Stimulated activated naive B cell treated with anti-CD40 and anti-IgM and Interleukin-4, amounts not matched to agents 10 μg/mL and 1 μg/mL and 100 μg/mL, for 72 hours (primary cell): ENCODE results near the gene FLT4.

Source experiments
- ATAC-seq, 2 donors: fragments of 150-1000 bp; cut with Tn5 transposase; replicated peaks; 2 replicates each; pipeline ENCODE4 v1.10.0; 2021; ENCODE audit warnings: moderate library complexity in 1 of 2
- DNase-seq: peaks from one replicate; pipeline ENCODE4 v3.0.0; 2021
- H3K27ac Mint-ChIP-seq: one replicate; pipeline ENCODE4 v1.8.0; 2022; ENCODE audit warnings: mild to moderate bottlenecking, mixed read lengths
- H3K27me3 Mint-ChIP-seq, 2 donors: one replicate each; pipeline ENCODE4 v1.8.0; 2022; ENCODE audit warnings: mixed read lengths in 2 of 2
- H3K36me3 Mint-ChIP-seq, 2 donors: one replicate each; pipeline ENCODE4 v1.8.0; 2022; ENCODE audit warnings: mixed read lengths in 2 of 2, mild to moderate bottlenecking in 1 of 2
- H3K4me1 Mint-ChIP-seq, 2 donors: one replicate each; pipeline ENCODE4 v1.8.0; 2022; ENCODE audit warnings: mixed read lengths in 2 of 2, mild to moderate bottlenecking in 1 of 2
- H3K4me3 Mint-ChIP-seq, 2 donors: one replicate each; pipeline ENCODE4 v1.8.0; 2022; ENCODE audit warnings: mild to moderate bottlenecking in 2 of 2, mixed read lengths in 2 of 2, moderate library complexity in 1 of 2
- H3K9me3 Mint-ChIP-seq, 2 donors: one replicate each; pipeline ENCODE4 v1.8.0; 2022; ENCODE audit warnings: mixed read lengths in 2 of 2, mild to moderate bottlenecking in 1 of 2

The FLT4 gene

DNA sequence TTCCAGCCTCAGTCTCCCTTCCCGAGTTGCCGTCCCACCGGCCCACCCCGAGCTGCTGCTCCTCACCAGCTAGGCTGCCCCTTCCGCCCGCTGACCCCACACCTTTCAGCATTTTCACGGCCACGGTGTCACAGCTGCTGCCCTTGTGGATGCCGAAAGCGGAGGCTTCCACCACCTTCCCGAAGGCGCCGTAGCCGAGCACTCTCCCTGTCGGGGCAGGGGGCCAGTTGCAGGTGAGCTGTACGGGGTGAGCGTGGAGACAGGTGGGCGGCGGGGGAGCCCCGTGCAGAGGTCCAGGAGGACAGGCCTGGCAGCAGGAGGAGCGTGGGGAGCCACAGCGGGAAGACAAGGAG, 29.9 kb downstream of the FLT4 start:
- Mint-ChIP-seq H3K27me3 (peaks cover 7 to 29% of the 10 kb centered on the region in 2 donors), H3K4me1 (peaks cover 0 to 4% of the 10 kb centered on the region in 2 donors), H3K27ac (no peak overlapping the region), H3K9me3 (no peaks in the 10 kb centered on the region), H3K4me3 (peak overlapping the region in 1 of 2 donors; percentile 64), H3K36me3 (no peaks in the 10 kb centered on the region)
- ATAC-seq (no peak), DNase-seq (no peak)

DNA sequence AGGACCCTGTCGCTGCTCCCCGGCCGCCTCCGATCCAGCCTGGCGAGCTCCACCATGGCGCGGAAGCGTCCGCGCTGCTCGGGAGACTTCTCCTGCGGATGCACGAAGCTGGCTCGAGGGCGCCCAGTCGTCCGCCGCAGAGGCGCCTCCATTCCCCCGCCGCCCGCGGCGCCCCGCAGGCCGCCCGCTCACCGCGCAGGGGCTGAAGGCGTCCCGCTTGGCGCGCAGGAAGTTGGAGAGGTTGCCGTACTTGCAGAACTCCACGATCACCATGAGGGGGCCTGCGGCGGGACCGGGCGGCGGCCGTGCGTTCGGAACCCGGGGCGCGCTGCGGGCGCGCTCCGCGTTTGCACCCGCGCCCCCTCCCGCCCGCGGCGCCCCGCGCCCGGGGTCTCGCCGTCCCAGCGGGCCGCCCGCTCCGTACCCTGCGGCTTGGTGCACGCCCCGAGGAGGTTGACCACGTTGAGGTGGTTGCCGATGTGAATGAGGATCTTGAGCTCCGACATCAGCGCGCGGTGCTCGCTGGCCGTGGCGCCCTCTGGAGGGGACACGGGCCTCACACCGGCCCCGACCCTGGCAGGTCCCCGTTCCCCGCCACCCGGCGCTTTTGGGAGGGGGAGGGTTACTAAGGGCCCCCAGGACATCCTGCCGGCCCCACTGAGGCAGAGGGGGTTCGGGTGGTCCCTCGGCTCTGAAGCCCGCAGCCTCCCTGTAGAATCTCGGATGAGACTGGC, 30.4 kb downstream of the FLT4 start:
- Mint-ChIP-seq H3K27me3 (peaks cover 7 to 29% of the 10 kb centered on the region in 2 donors), H3K9me3 (no peaks in the 10 kb centered on the region), H3K36me3 (no peaks in the 10 kb centered on the region), H3K27ac (no peak overlapping the region), H3K4me3 (peak overlapping the region in 1 of 2 donors; percentile 56), H3K4me1 (peaks cover 0 to 4% of the 10 kb centered on the region in 2 donors)
- DNase-seq (no peak), ATAC-seq (peak; percentile 36 to 56)

DNA sequence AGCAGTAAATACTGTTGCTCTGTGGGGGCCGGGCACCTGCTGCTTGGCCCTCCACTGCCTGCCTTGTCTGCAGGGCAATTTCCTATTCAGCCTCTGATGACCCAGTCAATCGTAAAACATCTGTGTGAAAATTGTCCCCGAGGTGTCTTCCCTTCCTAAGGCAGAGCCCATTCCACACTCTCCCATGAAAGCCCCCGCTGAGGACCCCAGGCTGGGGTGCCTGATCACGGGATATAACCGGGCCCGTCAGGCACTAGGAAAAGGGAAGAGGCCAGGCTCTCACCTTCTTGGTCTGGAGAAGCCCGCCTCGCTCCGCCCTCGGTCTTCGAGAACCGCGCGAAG, 30.9 kb downstream of the FLT4 start:
- Mint-ChIP-seq H3K9me3 (no peaks in the 10 kb centered on the region), H3K36me3 (no peaks in the 10 kb centered on the region), H3K4me3 (no peak overlapping the region), H3K4me1 (peaks cover 0 to 2% of the 10 kb centered on the region in 2 donors), H3K27ac (peak overlapping the region; percentile 22), H3K27me3 (peaks cover 7 to 29% of the 10 kb centered on the region in 2 donors)
- no peak for ATAC-seq
- no peak for DNase-seq

DNA sequence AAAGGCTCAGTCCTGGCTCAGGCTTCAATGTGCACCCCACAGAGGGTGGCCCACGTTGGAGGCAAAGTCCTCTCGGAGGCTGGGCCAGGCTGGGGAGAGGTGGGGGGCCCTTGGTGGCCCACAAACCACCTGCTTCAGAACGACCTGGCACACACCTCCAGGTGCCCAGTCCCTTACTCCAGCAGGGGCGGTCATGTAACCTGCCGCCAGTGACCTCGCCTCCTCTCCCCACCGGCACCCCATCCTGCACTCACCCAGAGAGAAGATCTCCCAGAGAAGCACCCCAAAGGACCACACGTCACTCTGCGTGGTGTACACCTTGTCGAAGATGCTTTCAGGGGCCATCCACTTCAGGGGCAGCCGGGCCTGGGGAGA, 35.6 kb downstream of the FLT4 start:
- no peaks in the 10 kb centered on the region for H3K36me3 Mint-ChIP-seq
- no peak overlapping the region for H3K4me3 Mint-ChIP-seq
- ATAC-seq (no peak), DNase-seq (no peak)
- H3K4me1 Mint-ChIP-seq: no peaks in the 10 kb centered on the region
- no peaks in the 10 kb centered on the region for H3K9me3 Mint-ChIP-seq
- peaks cover 6 to 21% of the 10 kb centered on the region in 2 donors for H3K27me3 Mint-ChIP-seq
- peak overlapping the region; percentile 28 for H3K27ac Mint-ChIP-seq

GRCh38 chr5:180613188-180613813, 36.1 kb downstream of the FLT4 start:
- no peaks in the 10 kb centered on the region for H3K4me1 Mint-ChIP-seq
- peaks cover 4 to 17% of the 10 kb centered on the region in 2 donors for H3K27me3 Mint-ChIP-seq
- ATAC-seq (no peak), DNase-seq (no peak)
- H3K9me3 Mint-ChIP-seq: no peaks in the 10 kb centered on the region
- peak overlapping the region; percentile 28 for H3K27ac Mint-ChIP-seq
- H3K4me3 Mint-ChIP-seq: no peak overlapping the region
- H3K36me3 Mint-ChIP-seq: no peaks in the 10 kb centered on the region

DNA sequence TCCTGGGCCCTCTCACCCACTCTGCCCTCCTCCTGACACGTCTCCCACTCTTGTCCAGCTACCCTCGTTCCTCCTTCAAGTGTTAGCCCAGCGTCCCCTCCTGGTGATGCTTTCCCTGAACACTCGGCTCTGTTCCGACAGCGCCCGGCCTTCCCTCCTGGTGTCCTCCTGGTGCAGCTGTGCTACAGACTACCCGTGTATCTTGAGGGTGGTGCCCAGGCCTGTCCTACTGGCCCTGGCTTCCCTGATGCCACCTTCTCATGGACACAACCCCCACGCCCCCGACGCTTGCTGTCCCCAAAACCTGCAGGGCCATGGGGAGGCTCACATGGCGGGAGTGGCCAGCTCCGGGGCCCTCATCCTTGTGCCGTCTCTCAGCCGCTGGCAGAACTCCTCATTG, 36.7 kb downstream of the FLT4 start:
- ATAC-seq (no peak), DNase-seq (no peak)
- Mint-ChIP-seq H3K4me1 (no peaks in the 10 kb centered on the region), H3K4me3 (no peak overlapping the region), H3K9me3 (no peaks in the 10 kb centered on the region), H3K27me3 (peaks cover 3 to 14% of the 10 kb centered on the region in 2 donors), H3K36me3 (no peaks in the 10 kb centered on the region), H3K27ac (no peak overlapping the region)

- Mint-ChIP-seq H3K4me1 (no peaks in the 10 kb centered on the region), H3K4me3 (no peak overlapping the region), H3K36me3 (no peaks in the 10 kb centered on the region), H3K27ac (no peak overlapping the region), H3K27me3 (peaks cover 3 to 9% of the 10 kb centered on the region in 2 donors), H3K9me3 (no peaks in the 10 kb centered on the region)
- no peak for DNase-seq
- no peak for ATAC-seq
These were observed 38.1 kb downstream of the FLT4 start for GRCh38 chr5:180611140-180611850.

DNA sequence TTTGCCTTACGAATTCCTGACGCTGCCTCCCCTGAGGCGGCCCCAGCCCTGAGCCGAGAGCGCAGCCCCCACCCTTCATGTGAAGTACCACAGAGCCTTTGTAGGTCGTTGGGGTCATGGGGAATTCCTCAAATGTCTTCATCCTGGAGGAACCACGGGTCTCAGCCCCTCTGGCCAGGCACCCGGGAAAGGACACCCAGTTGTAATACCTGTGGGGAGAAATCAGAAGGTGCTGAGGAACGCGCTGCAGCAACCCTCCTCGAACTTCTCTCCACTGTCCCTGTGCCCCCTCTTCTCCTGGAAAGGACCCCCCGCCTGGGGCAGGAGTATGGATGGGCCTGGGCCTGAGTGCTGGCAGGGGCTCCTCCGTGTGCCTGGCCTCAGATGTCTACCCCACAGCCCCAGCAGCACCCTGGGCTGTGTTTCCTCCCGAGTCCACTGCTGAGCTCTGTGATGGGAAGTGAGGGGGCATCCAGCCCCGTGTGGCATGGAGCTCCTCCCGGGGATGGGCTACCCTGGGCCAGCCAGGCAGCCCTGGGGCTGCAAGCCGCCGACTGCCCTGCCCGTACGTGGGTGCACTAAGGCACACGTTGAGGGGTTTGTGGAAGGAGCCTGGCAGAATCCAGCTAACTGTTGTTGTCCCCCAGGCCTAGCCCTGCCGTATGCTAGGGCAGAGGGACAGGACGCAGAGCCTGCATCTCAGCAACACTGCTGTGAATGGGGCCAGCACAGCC, 39.4 kb downstream of the FLT4 start:
- Mint-ChIP-seq H3K36me3 (no peaks in the 10 kb centered on the region), H3K27ac (no peak overlapping the region), H3K4me3 (no peak overlapping the region)

GRCh38 chr5:180609386-180609785, 40.0 kb downstream of the FLT4 start:
- DNase-seq (no peak), ATAC-seq (no peak)
- H3K27me3 Mint-ChIP-seq: peaks cover 3 to 7% of the 10 kb centered on the region in 2 donors
- H3K4me1 Mint-ChIP-seq: no peaks in the 10 kb centered on the region
- H3K27ac Mint-ChIP-seq: no peak overlapping the region
- H3K9me3 Mint-ChIP-seq: no peaks in the 10 kb centered on the region
- H3K36me3 Mint-ChIP-seq: no peaks in the 10 kb centered on the region
- H3K4me3 Mint-ChIP-seq: no peak overlapping the region

More for the DNA sequence above, 39.4 kb downstream of the FLT4 start:
- Mint-ChIP-seq H3K27me3 (peaks cover 3 to 7% of the 10 kb centered on the region in 2 donors), H3K9me3 (no peaks in the 10 kb centered on the region), H3K4me1 (no peaks in the 10 kb centered on the region)
- ATAC-seq (no peak), DNase-seq (no peak)

DNA sequence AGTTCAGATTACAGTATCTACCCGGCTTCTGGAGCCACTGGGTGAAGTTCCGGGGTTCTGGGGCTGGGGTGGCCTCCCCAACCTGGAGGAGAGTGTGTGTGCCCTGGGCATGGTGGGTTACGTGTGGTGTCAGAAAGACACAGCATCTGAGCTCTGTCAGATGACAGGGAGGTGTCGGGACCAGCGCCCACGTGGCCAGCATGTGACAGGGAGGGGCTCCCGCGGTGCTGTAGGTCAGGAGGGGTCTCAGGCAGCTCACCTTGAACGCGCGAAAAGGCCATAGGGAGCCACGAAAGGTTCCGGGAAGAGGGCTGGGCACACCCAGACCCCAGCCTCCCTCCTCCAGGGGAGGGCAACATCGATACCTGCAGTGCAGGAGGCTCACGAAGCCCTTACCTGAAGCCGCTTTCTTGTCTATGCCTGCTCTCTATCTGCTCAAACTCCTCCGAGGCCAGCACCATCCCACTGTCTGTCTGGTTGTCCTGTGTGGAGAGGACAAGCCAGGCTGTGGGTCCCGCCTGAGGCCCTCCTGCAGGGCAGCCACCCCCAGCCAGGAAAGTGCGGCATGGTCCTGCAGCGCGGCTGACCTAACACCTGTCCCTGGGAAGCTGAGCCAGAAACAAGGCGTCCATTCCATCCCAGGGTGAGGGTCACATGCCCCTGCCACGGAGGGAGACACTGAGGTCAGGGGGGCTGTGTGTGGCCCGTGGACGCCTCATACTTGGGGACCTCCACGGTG, 40.7 kb downstream of the FLT4 start:
- no peaks in the 10 kb centered on the region for H3K4me1 Mint-ChIP-seq
- DNase-seq: no peak
- H3K36me3 Mint-ChIP-seq: no peaks in the 10 kb centered on the region
- H3K4me3 Mint-ChIP-seq: no peak overlapping the region
- no peak for ATAC-seq
- H3K9me3 Mint-ChIP-seq: no peaks in the 10 kb centered on the region
- no peak overlapping the region for H3K27ac Mint-ChIP-seq
- H3K27me3 Mint-ChIP-seq: peaks cover 3 to 7% of the 10 kb centered on the region in 2 donors

- H3K9me3 Mint-ChIP-seq: no peaks in the 10 kb centered on the region
- no peaks in the 10 kb centered on the region for H3K36me3 Mint-ChIP-seq
- H3K4me3 Mint-ChIP-seq: no peak overlapping the region
- no peaks in the 10 kb centered on the region for H3K4me1 Mint-ChIP-seq
- peaks cover 3 to 7% of the 10 kb centered on the region in 2 donors for H3K27me3 Mint-ChIP-seq
- no peak for DNase-seq
- ATAC-seq: no peak
- H3K27ac Mint-ChIP-seq: no peak overlapping the region
These were observed 41.4 kb downstream of the FLT4 start for GRCh38 chr5:180607861-180608571.

DNA sequence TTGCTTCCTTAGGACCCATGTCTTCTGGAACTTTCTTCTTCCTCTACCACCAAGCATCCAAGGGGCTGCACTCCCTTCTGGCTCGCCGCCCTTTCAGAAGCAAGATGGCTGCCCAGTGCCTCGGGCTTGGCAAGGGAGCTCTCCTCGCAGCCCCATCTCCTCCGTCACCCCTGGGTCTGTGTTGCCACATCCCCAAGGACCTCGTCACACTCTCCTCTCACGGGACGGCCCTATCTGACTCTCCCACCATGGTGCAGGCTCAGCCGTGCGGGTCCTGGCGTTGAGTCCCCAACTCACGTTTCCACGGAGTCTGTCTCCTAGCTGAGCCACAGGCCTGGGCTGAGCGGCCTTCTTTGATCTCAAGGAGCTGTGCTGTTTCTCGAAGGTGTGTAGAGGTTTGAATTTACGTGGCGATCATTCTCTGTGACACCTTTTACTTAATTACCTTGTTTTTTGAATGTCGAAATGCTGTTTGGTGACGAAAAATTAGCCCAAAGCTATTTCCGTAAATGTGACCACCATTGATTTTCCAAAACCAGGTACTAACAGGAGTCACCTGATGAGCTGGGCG, 43.1 kb downstream of the FLT4 start:
- no peak for ATAC-seq
- Mint-ChIP-seq H3K9me3 (no peaks in the 10 kb centered on the region), H3K4me3 (no peak overlapping the region), H3K27me3 (peaks cover 0 to 3% of the 10 kb centered on the region in 2 donors), H3K27ac (no peak overlapping the region), H3K36me3 (no peaks in the 10 kb centered on the region), H3K4me1 (no peaks in the 10 kb centered on the region)
- no peak for DNase-seq

DNA sequence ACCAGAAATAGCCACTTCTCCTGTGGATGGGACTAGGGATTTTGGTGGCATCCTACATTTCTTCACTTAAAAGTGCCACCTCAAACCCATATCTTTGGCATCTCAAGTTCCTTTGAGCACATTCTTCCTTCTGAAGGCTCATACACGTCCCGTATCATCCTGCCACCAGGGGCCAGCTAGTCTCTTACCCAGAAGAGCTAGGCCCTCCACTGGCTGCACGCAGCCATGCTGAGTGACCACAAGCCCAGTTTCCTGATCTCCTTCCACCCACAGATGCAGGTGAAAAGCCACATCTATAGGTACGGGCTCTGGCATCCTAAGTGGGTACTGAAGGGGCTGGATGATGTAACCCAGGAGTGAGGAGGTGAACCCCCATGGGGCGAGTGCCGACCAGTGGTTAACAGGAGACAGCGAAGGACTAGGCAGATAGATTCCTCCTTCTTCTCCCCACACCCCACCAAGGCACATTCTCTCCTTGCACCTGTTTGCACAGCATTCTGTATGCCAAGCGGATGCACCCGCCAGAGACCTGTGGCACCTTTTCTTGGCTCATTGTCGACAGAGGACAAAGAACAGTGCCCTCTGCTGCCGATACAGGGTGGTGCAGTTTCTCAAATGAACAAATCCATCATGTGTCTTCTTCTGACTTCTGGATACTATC, 43.7 kb downstream of the FLT4 start:
- no peak overlapping the region for H3K27ac Mint-ChIP-seq
- no peaks in the 10 kb centered on the region for H3K36me3 Mint-ChIP-seq
- H3K27me3 Mint-ChIP-seq: peaks cover 0 to 3% of the 10 kb centered on the region in 2 donors
- H3K4me1 Mint-ChIP-seq: no peaks in the 10 kb centered on the region
- ATAC-seq (peak; percentile 38 to 61), DNase-seq (no peak)
- no peaks in the 10 kb centered on the region for H3K9me3 Mint-ChIP-seq
- no peak overlapping the region for H3K4me3 Mint-ChIP-seq
